Nephron progenitor cell (in vitro differentiated cells): ENCODE data around the gene EIPR1.
"Not testable (repeated sequence)": the region's sequence is repeated elsewhere in the genome, so short reads cannot be mapped to it uniquely, and the experiment has no call there.

ENCODE experiments used
- DNase-seq: peaks from one replicate; pipeline ENCODE4 v3.0.0; 2021
- H3K27ac Mint-ChIP-seq: 2 replicates; pipeline ENCODE4 v1.8.0; 2021; ENCODE audit warnings: mild to moderate bottlenecking, moderate library complexity, mixed read lengths
- H3K27me3 Mint-ChIP-seq: 2 replicates; pipeline ENCODE4 v1.8.0; 2021; ENCODE audit warnings: mild to moderate bottlenecking, low read depth, mixed read lengths; ENCODE audit not compliant: poor library complexity
- H3K36me3 Mint-ChIP-seq: 2 replicates; pipeline ENCODE4 v1.8.0; 2021; ENCODE audit warnings: low read depth, mixed read lengths
- H3K4me1 Mint-ChIP-seq: 2 replicates; pipeline ENCODE4 v1.8.0; 2021; ENCODE audit warnings: mixed read lengths
- H3K4me3 Mint-ChIP-seq: 2 replicates; pipeline ENCODE4 v1.8.0; 2021; ENCODE audit warnings: mild to moderate bottlenecking, moderate library complexity, mixed read lengths
- H3K9me3 Mint-ChIP-seq: 2 replicates; pipeline ENCODE4 v1.8.0; 2021; ENCODE audit warnings: mild to moderate bottlenecking, moderate library complexity, mixed read lengths
- CTCF ChIP-seq: fragments of 200-600 bp; sonication (generic); IDR thresholded peaks from 2 replicates; pipeline ENCODE4 v1.5.0; 2021; ENCODE audit warnings: antibody characterized with exemption

EIPR1 gene

GRCh38 chr2:3184167-3184566 is 193.5 kb downstream of the EIPR1 start:
- Mint-ChIP-seq H3K4me3 (no peak overlapping the region), H3K9me3 (peaks cover 12% of the 10 kb centered on the region), H3K27ac (no peak overlapping the region), H3K4me1 (no peaks in the 10 kb centered on the region), H3K27me3 (no peaks in the 10 kb centered on the region), H3K36me3 (peaks cover 34% of the 10 kb centered on the region)
- TF ChIP-seq CTCF = no peak
- no peak for DNase-seq

- Mint-ChIP-seq H3K4me3 (no peak overlapping the region), H3K4me1 (no peaks in the 10 kb centered on the region)
Measured at GRCh38 chr2:3183766-3184165, 193.9 kb downstream of the EIPR1 start.

GRCh38 chr2:3182848-3183247 is 194.8 kb downstream of the EIPR1 start:
- H3K4me1 Mint-ChIP-seq = no peaks in the 10 kb centered on the region
- TF ChIP-seq CTCF = no peak
- no peak overlapping the region for H3K27ac Mint-ChIP-seq
- peaks cover 12% of the 10 kb centered on the region for H3K9me3 Mint-ChIP-seq
- peaks cover 29% of the 10 kb centered on the region for H3K36me3 Mint-ChIP-seq
- H3K4me3 Mint-ChIP-seq = no peak overlapping the region
- no peak for DNase-seq
- H3K27me3 Mint-ChIP-seq = no peaks in the 10 kb centered on the region

More at GRCh38 chr2:3183766-3184165, 193.9 kb downstream of the EIPR1 start:
- TF ChIP-seq CTCF = no peak
- Mint-ChIP-seq H3K27ac (no peak overlapping the region), H3K36me3 (peaks cover 30% of the 10 kb centered on the region), H3K9me3 (peaks cover 12% of the 10 kb centered on the region), H3K27me3 (no peaks in the 10 kb centered on the region)
- DNase-seq = no peak

- no peak overlapping the region for H3K27ac Mint-ChIP-seq
- H3K4me1 Mint-ChIP-seq = no peaks in the 10 kb centered on the region
- H3K9me3 Mint-ChIP-seq = peaks cover 12% of the 10 kb centered on the region
- no peak overlapping the region for H3K4me3 Mint-ChIP-seq
- DNase-seq = no peak
- TF ChIP-seq CTCF = no peak
- peaks cover 29% of the 10 kb centered on the region for H3K36me3 Mint-ChIP-seq
- H3K27me3 Mint-ChIP-seq = no peaks in the 10 kb centered on the region
Measured at GRCh38 chr2:3181416-3182010, 196.1 kb downstream of the EIPR1 start.

- H3K4me3 Mint-ChIP-seq, H3K4me1 Mint-ChIP-seq, DNase-seq, H3K27me3 Mint-ChIP-seq, H3K27ac Mint-ChIP-seq: not testable (repeated sequence)
- H3K9me3 Mint-ChIP-seq = peaks cover 12% of the 10 kb centered on the region
- peaks cover 23% of the 10 kb centered on the region for H3K36me3 Mint-ChIP-seq
Measured at GRCh38 chr2:3180909-3181221, 196.8 kb downstream of the EIPR1 start.

- H3K27ac Mint-ChIP-seq = no peak overlapping the region
- no peaks in the 10 kb centered on the region for H3K27me3 Mint-ChIP-seq
- no peak for DNase-seq
- no peak for TF ChIP-seq CTCF
- no peak overlapping the region for H3K4me3 Mint-ChIP-seq
- peaks cover 21% of the 10 kb centered on the region for H3K36me3 Mint-ChIP-seq
- H3K4me1 Mint-ChIP-seq = peaks cover 7% of the 10 kb centered on the region
- H3K9me3 Mint-ChIP-seq = peaks cover 12% of the 10 kb centered on the region
Measured at GRCh38 chr2:3180082-3180908, 197.3 kb downstream of the EIPR1 start.
